Endometrial microvascular endothelial cells (primary cell): ENCODE measurements around the gene AFAP1L2. TPM values are rescaled to one million over a fixed set of nuclear protein-coding genes. Genes with fewer than 3 reads are reported as not detected.

ENCODE experiments used
- in situ Hi-C: cut with HindIII; loops from 2 replicates; pipeline ENCODE4 v1.10.0; 2017; ENCODE audit warnings: low sequenced_read_pairs, low pct_unique_long_range_greater_than_20kb; ENCODE audit errors: inconsistent ontology term
- total RNA-seq: library from RNA; depleted of rRNA; stranded (reverse); fragments of >200 nt; gene quantifications from one replicate; pipeline ENCODE4 v1.2.3, GENCODE V29; 2015; ENCODE audit errors: inconsistent ontology term

Gene AFAP1L2
- total RNA-seq, 1 donor from 2014 or later = 0.09 TPM

DNA sequence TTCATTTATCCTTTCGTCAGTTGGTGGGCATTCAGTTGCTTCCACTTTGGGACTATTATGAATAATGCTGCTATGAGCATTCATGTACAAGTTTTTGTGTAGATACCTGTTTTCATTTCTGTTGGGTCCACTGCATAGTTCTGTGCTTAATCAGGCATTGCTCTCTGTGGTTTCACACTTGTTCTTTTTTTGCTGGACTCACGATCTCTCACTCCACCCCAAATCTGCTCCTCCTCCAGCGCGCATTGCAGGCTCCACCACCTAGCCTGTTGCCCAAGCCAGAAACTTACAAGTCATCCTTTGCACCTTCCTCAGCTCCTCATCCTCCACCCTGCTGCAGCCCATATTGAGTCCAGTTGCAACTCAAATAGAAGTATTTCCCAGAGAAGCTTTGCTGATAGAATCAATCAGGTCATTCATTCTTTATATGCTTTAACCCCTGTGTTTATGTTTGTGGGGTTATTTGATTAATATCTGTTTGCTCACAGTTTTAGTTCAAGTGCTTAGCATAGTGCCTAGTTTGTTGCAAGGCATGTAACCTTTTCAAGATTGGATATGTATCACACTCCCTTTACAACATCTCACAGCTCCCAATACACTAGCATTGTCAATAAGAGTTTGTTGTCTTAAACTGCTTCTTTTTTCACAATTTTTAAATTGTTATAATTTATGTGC is 16.6 kb upstream of the AFAP1L2 start:
- in situ Hi-C loops = no loop called here

DNA sequence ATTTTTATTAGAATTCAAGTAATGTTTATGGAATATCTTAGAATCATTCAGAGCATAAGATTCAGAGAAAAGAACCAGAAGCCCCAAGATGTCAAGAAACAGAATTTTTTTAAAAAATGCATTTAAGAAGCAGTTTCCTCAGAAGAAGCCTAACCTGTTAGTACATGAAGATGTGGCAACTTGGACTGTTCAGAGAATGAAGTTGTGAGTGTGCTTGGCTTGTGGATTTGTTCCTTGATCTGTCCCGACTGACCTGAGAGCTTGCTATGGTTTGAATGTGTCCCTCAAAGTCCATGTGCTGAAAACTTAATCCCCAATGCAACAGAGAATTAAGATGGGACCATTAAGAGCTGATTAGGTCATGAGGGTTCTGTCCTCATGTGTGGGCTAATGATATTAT is 13.8 kb upstream of the AFAP1L2 start:
- in situ Hi-C loops = no loop called here

DNA sequence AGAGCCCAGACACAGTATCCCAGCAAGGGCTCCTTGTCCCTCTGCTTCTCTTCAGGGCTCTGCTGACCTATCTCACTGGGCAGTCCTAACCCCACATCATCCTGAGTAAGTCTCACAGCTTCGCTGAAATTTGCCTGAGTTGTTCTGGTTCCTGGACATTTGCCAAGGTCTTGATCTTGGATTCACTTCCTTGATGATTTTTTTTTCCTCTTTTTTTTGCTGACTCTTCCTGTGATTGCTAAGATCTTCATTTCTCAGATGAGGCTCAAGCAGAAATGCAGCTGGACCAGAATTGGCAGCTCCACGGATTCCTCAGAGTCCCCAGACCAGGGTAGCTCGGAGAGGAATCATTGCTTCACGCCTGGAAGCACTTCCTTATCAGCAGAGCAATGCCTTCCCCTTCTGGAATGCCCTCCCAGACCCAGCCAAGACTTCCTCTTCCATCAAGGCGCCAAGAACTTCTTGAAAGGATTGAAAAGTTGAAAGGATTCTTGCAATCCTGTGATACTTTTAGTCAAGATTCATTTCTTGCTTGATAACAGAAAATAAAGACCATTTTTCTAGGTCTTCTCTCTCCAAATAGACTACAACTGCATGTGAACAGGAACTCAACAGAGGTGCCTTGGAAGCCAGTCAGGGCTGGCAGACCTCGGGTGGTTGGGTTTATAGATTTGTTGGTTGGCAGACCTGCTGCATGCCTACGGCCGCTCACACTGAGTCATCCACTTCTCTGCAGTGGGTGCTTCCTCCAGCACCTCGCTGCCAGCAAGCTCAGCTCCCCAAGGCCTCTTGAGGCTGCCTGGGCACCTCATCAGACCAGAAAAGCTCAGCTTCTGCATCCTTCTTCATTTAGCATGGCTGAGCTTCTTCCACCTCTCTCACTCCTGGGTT is 8.8 kb upstream of the AFAP1L2 start:
- in situ Hi-C loops = no loop called here

DNA sequence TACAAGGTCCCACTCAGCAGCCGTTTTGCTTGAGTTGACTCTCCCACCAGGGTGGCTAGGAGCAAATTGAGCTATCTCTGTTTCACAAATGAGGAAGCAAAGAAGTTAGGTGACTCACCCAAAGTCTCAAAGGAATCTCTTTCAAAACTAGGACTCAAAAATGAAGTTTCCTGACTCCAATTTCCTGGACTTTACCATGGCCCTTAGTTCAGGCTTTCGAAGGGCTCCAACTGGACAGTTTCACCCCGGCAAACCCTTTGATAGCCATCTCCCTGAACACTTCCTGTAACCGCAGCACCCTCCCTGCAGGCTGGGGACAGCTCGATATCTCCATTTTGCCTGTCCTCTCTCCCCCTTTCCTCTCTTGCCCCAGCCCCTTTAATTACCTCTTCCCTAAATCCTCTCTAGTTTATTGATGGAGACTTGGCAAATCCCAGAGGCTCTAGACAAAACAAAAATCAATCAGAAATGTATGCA is 4.7 kb upstream of the AFAP1L2 start:
- in situ Hi-C loops = no loop called here

DNA sequence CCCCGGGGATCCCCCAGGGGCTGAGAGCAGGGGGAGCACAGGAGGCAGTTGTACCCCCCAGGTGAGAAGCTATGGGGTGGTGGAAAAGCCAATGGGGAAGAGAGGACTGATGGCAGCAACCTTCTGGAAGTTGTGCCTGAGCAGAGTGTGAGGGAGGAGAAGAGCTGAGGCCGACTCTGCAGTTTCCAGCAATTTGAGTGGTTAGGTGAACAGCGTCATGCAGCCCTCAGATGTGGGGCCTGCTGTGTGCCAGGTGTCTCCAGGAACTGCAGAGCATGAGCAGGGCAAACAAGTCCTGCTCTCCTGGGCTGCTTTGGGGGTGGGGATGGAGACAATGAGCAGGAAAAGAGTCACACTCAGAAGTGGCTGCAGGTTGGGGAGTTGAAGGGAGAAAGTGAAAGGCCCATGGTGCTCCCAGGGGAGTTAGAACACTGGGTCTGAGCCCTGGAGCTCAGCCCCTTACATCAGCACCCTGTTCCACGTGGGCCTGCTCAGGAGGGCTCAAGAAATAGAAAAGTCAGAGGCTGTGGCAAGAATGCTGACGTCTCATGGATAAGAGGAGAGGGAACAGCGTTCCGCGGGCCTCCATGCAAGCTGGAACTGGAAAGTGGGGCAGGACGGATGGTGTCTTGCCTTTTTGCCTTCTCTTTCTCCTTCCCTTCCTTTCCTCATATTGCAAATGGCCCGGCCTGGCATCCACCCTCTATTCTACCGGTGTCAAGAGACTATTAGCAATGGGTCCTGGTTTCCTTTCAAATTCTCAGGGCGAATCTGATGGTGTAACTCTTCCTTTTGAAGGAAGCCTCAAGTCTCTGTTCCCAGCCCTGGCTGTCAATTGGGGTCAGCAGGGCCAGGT is 4.0 kb upstream of the AFAP1L2 start:
- in situ Hi-C loops = no loop called here

DNA sequence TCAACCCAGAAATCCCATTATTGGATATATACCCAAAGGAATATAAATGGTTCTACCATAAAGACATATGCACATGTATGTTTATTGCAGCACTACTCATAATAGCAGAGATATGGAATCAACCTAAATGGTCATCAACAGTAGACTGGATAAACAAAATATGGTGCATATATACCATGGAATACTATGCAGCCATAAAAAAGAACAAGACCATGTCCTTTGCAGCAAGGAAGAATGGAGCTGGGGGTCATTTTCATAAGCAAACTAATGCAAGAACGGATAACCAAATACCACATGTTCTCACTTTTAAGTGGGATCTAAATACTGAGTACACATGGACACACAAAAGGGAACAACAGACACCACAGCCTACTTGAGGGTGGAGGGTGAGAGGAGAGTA is 2.2 kb upstream of the AFAP1L2 start:
- in situ Hi-C loops = no loop called here

DNA sequence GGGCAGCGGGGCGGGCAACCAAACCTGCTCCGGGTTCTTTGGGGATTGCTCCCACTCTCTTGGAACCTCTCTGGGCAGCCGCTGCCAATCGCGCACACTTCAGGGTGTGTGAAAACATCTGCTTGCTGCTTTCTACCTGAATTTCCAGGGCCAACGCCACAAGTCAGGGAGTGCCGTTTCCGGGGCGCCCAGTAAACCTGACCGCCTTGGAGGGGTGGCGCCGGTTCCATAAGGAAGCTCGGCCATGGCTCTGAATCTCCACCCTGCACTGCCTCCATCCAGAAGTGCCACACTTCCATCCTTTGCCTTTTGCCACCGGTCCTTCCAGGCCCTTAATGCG is 679 bp upstream of the AFAP1L2 start:
- in situ Hi-C loops = no loop called here

DNA sequence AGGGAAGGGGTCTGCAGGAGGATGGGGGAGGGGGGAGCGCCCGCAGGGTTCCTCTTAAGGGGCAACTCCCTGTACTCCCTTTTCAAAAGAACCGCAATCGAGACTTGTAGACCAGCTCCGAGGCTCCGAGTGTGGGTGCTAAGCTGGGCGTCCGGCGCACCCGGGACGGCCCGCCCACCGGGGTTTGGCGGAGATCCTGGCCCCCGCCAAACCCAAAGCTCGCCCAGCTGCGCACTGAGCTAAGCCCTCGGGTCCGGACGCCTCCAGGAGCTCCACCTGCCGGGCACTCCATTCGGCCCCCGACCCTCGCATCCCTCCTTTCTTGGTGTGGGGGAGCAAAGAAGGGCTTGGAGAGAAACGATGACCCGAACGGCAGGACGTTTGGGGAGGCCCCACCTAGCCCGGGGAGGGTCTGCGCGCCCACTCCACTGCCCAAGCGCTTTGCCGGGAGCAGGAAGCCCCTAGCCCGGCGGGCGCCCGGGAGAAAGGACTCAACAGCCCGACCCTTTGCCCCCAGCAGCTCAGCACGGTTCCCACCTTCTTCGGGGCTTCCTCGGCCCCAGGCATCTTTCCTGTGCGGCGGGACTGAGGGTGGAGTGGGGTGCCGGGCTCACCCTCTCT is 651 bp downstream of the AFAP1L2 start:
- in situ Hi-C loops = no loop called here

DNA sequence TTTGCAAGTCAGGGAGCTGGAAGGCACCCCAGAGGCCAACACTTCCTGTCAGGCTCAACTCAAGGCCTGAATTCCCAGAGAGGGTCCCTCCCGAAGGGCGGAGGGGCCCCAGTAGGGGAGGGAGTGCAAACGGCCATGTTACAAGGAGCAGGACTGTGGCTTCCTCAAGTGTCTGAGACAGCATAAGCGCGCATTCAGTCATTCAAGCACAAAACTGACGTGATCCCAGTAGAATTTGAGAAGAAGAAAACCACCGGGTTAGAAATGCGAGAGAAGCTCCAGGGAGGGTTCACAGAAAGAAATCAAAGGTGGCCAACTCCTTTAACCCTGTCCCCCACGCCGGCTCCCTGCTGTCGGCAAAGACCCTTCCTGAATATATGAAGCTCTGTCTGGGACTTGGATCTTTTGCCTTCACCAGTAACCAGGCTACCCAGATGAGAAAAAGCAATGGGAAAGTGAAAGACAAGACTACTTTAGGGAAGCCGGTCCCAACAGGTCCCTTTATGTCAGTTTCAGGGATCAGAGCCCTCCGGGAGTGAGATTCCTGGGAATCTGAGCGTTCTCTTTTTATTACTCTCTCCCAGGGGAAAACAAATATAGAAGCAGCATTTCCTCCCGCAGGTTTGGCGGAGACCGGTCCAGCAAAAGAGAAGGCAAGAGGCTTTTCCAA is 1.3 kb downstream of the AFAP1L2 start:
- in situ Hi-C loops = no loop called here

DNA sequence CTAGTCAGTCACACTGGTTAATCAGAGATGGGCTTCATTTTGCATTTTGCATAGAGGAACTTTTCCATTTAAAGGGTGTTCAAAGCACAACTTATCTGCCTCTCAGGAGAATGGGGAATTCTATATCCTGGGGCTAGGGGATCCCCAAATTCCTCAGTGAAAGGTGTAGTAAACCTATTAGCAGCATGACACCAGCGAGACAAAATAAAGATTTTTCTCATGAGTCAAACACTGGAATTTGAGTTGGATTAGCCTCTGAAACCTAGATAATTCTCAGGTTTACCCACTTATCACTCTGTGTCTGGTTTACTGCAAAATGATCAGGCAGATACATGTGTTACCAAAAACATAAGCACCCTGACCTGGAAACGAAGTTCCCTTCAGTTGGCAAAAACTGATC is 2.1 kb downstream of the AFAP1L2 start:
- in situ Hi-C loops = no loop called here

DNA sequence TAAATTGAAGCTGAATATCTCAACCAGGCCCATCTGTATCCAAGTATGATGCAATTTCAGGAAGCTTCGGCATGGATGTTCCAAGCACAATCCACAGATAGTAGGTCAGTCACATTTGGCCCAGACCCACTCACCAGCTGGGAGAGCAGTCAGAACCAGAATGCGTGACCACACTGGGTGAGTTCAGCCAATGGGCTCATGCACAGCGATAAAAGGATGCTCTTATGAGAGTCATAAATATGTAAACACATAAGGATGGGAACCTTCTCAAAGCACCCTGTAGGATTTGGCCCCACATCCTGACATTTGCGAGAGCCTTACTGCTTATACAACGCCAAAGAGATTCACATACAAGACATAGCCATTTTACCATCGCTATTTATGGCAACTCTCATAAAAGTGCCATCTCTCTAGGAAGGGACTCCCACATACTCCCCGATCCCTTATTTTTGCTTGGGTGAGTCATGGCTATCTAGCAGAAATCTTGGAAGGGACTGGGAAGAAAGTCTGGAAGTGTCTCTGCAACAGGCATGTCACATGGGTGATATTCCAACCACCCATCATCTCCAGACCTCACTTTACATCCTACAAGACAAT is 3.0 kb downstream of the AFAP1L2 start:
- in situ Hi-C loops = no loop called here

DNA sequence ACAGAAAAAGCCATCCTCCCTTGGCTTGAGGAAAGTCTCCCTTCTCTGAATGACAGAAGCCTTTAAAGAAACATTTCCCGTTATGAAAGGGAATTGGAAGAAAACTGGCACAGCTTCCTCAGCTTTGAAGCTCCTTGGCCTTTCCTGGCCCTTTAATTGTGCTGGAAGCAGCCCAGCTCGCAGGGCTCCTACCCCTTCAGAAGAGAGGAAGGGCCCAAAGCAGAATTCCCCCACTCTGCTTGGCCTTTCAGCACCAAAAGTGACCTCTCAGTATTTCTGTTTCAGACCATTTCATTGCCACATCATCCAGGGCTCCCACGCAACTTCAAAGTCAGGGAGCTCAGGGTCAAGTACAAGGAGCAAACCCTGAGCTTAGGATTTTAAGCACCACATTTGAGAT is 4.2 kb downstream of the AFAP1L2 start:
- in situ Hi-C loops = no loop called here

DNA sequence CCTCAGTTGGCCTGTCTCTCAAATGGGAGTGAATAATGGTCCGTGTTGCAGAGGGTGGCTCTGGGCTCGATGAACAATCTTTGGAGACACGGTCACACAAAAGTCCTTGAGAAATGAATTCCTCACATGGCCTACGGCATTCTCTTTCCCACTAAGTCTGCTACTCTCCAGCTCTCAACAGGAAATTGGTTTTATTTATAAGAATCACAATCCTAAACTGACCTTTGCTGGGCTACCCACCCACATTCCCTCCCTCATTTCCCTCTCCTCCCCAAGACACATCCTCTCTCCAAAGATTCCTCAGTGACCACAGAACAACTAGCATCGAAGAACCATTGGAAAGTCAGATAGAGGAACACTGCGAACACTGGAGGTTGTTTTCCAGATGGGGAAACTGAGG is 4.7 kb downstream of the AFAP1L2 start:
- in situ Hi-C loops = no loop called here

DNA sequence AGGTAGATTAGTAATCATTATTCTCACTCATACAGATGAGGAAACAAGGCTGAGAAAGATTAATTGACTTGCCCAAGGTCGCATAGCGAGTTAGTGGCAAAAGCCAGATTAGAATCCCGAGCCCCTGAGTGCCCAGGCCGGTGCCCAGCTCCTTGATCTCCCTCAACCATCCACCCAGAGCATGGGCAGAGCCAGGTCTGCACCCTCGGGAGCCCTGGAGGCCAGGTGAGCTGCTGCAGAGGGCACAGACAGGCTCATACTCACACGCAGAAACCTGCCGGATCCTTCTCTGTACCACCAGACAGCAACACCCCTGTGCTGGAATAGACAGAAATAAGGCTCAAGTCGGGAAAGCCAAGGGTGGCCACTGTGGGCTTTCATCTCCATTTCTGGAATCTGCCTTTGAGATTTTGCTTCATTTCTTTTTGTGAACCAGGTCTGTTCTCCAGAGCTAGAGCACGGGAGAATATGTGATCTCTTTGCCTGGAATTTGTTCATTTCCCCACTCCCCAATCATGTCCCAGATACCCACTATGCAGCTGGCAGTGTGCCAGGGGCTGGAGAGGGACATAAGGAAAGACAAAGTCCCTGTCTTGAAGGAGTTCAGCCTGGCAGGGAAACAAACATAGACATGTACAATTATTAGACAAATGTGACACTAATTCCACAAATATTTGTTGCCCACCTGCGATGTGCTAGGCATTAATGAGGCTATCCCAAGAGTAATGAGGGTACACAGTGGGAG is 5.5 kb downstream of the AFAP1L2 start:
- in situ Hi-C loops = no loop called here

DNA sequence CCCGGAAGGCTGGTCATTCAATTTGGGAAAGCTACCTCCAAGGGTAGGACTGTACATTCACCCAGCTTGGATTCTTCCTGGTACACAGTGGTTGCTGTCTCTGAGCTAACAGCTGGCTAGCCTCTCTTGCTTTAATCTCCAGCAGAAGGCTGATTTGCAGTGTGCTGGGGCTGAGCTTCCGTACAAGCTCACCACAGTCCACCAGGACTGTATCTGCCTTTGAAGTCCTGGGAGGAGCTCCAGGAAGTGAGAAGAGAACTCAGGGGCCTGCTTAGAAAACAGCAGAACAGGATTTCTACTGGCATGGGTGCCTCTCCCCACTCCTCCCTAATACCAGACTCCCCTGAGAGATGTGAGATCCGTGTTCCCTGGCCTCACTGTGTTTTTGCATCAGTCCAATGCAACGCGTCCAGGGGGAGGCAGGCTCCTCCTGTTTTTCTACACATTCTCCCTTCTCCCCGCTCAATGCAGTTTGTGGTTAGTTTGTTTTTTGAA is 6.6 kb downstream of the AFAP1L2 start:
- in situ Hi-C loops = no loop called here

DNA sequence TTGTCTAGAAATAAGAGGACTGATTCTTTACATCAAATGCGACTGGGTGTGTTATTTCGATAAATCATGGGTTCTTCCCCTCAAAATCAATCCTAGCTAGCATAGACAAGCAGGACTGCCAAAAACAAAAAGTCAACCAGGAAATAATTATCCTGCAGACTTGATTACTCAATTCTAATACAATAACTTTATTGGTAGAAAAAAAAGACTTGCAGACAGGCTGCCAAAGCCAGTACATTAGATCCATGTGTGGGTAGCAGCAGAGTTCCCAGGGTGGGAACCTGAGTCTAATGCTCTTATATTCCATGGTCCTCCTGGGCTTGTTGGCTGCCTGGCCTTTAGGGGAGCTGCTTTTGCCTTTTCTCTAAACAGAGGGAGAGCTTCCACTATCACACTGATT is 7.8 kb downstream of the AFAP1L2 start:
- in situ Hi-C loops = no loop called here

DNA sequence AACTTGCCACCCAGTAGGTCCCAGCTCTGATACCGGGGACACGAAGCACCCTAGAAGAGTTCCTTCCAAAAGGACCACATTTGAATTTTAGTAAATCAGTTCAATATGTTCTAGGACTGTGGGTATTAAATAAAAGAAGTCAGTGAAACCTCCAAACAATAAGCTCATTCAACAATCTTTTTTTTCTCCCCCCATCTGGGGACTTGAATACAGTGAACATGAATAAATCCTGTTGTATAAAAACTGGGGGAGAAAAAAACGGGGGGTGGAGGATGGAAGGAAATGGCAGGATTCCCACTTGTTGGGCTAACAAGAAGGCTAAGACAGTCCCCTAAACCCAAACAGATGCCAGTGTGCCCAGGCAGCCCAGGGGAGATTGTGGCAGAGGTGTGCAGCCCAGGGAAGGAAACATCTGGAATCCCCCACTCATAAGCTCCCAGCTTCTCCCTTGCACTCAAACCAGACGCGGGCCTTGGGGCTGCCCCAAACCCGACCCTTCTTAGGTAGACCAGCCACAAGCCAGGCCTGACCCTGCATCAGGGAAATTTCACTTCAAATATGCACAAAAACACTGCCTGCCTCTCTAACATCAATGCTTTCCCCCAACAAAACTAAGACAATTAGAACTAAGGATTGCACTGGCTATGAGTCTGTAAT is 8.8 kb downstream of the AFAP1L2 start:
- in situ Hi-C loops = no loop called here
